Measurements from ENCODE around the gene ENDOD1.

ENDOD1 gene

GRCh38 chr11:95097209-95097608, 7.6 kb downstream of the ENDOD1 start:
- no peaks in the 10 kb centered on the region for H3K9me3 ChIP-seq
- no peak for DNase-seq
- no peak for TF ChIP-seq CTCF (IDR thresholded peaks at IDR 0.05; ENCODE audit: low read depth, low read length)
- no peaks in the 10 kb centered on the region for H3K36me3 ChIP-seq
- no peak overlapping the region for H3K4me3 ChIP-seq (ENCODE audit: low read depth, low read length)
- H3K27me3 ChIP-seq: no peaks in the 10 kb centered on the region
- H3K4me1 ChIP-seq: peaks cover 6% of the 10 kb centered on the region; the same call in 1 of the 2 replicates

GRCh38 chr11:95098826-95099225, 9.2 kb downstream of the ENDOD1 start:
- Histone ChIP-seq H3K4me1 (peaks cover 7% of the 10 kb centered on the region; the same call in 1 of the 2 replicates), H3K4me3 (ENCODE audit: low read depth, low read length) (no peak overlapping the region), H3K27me3 (no peaks in the 10 kb centered on the region), H3K9me3 (no peaks in the 10 kb centered on the region), H3K36me3 (no peaks in the 10 kb centered on the region)
- DNase-seq: no peak
- TF ChIP-seq CTCF (IDR thresholded peaks at IDR 0.05; ENCODE audit: low read depth, low read length): no peak

DNA sequence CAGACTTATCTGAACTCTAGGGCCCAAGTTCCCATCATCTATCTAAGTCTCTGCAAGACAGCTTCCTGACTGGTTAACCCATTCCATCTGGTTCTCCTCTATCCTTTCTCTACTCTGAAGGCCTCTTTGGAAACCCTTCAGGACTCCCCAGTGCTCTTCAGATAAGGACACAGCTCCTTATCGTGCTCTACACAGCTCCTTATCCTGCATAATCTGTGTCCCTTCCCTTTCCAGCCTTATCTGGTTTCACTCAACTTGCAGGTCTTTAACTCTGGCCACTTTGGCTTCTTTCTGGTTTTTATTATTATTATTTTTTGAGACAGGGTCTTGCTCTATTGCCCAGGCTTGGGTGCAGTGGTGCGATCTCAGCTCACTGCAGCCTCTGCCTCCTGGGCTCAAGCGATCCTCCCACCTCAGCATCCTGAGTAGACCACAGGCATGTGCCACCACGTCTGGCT, 10.6 kb downstream of the ENDOD1 start:
- peaks cover 7% of the 10 kb centered on the region; the same call in 1 of the 2 replicates for H3K4me1 ChIP-seq
- H3K9me3 ChIP-seq: no peaks in the 10 kb centered on the region
- no peaks in the 10 kb centered on the region for H3K27me3 ChIP-seq
- no peak overlapping the region for H3K4me3 ChIP-seq (ENCODE audit: low read depth, low read length)
- no peak for DNase-seq
- H3K36me3 ChIP-seq: no peaks in the 10 kb centered on the region
- TF ChIP-seq CTCF (IDR thresholded peaks at IDR 0.05; ENCODE audit: low read depth, low read length): no peak

DNA sequence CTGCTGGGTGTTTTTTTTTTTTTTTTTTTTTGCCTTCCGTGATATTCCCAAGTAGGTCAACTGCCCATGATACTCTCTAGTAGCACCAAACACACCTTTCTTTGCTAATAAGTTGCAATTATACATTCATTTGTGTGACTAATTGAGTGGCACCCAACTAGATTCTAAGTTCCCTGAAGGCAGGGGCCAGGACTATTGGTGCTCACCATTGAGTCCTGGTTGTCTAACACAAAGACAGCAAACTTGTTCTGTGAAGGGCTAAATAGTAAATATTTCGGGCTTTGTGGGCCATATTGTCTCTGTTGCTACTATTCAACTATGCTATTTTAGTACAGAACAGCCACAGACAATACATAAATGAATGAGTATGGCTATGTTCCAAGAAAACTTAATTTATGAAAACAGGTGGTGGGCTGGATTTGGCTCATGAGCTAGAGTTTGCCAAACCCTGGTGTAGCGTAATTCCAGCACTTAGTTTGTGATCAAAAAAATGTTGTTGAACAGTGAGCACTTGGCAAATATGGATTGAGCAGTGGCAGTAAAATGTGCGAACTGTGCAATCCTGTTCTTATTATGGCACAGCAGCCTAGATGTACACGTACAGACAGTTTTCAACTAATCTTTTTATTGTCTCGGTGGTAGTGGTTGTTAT, 11.3 kb downstream of the ENDOD1 start:
- no peak overlapping the region for H3K4me3 ChIP-seq (ENCODE audit: low read depth, low read length)
- no peaks in the 10 kb centered on the region for H3K36me3 ChIP-seq
- no peak for TF ChIP-seq CTCF (IDR thresholded peaks at IDR 0.05; ENCODE audit: low read depth, low read length)
- H3K27me3 ChIP-seq: no peaks in the 10 kb centered on the region
- H3K4me1 ChIP-seq: peaks cover 5% of the 10 kb centered on the region; the same call in 1 of the 2 replicates
- no peak for DNase-seq
- H3K9me3 ChIP-seq: no peaks in the 10 kb centered on the region

DNA sequence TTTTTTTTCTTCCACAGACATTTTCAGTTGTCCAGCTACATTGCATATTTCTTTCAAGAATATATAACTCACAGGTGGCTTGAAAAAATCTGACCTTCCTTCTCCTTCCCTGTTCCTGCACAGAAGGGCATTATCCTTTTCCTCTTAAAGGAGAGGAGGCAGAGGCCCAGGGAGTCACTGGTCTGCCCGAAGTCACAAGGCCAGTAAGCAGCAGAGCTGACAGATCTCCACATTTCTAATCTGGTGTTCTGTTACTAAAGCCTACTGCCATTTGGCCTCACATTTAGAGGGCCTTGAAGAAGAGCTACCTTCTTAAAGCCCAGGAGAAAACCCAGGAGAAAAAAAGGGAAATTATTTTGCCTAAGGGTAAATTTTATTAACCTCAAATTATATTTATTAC, 12.3 kb downstream of the ENDOD1 start:
- DNase-seq: no peak
- peaks cover 5% of the 10 kb centered on the region; the same call in 1 of the 2 replicates for H3K4me1 ChIP-seq
- H3K9me3 ChIP-seq: no peaks in the 10 kb centered on the region
- no peak for TF ChIP-seq CTCF (IDR thresholded peaks at IDR 0.05; ENCODE audit: low read depth, low read length)
- no peak overlapping the region for H3K4me3 ChIP-seq (ENCODE audit: low read depth, low read length)
- H3K36me3 ChIP-seq: no peaks in the 10 kb centered on the region
- no peaks in the 10 kb centered on the region for H3K27me3 ChIP-seq

DNA sequence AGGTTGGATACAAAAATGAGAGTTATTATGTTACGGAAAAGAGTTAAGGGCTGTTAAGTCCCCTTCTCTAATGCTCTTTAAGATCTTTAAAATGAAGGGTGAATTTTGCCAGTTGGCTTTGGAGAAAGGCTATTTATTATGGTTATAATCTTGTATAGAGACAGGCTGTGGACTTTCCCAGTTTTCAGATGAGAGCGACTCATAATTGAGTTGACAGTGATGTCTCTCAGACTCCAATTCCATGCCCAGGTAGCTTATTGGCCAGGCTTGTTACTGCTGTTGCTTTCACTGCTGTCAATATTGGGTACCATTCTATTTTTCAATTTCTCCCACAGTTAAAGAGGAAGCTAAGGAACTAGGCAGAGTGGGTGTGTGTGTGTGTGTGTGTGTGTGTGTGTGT, 13.1 kb downstream of the ENDOD1 start:
- H3K36me3 ChIP-seq: no peaks in the 10 kb centered on the region
- no peak overlapping the region for H3K4me3 ChIP-seq (ENCODE audit: low read depth, low read length)
- no peaks in the 10 kb centered on the region for H3K9me3 ChIP-seq
- DNase-seq: no peak
- no peak for TF ChIP-seq CTCF (IDR thresholded peaks at IDR 0.05; ENCODE audit: low read depth, low read length)
- peaks cover 5% of the 10 kb centered on the region; the same call in 1 of the 2 replicates for H3K4me1 ChIP-seq
- H3K27me3 ChIP-seq: no peaks in the 10 kb centered on the region

All from BE2C (cell line).